HCT116 (cell line): ENCODE results near the gene IFI27L2. TPM values are rescaled to one million over a fixed set of nuclear protein-coding genes. Genes with fewer than 3 reads are reported as not detected.

ENCODE experiments used
- ATAC-seq: fragments of 200-7000 bp; cut with Tn5 transposase; 2 replicates; pipeline ENCODE4 v1.9.1; 2020; ENCODE audit warnings: mild to moderate bottlenecking, moderate library complexity
- BruUV-seq: library from RNA; stranded (reverse); fragments of 400-500 nt; replicated peaks from 2 replicates; lab custom pipeline; 2021; lab: Mats Ljungman, UMichigan
- CTCF ChIA-PET: fragments of 300-600 bp; sonication (Branson Sonifier 250); formaldehyde crosslinking; loops from one replicate; lab custom pipeline; 2021; ENCODE audit warnings: antibody characterized with exemption; lab: Charles Lee
- POLR2A ChIA-PET: fragments of 300-600, 350-600 bp; sonication (Branson Sonifier 250); formaldehyde crosslinking; loops from one replicate; lab custom pipeline; 2021; ENCODE audit warnings: antibody characterized with exemption; lab: Charles Lee
- RAD21 ChIA-PET, 2 experiments: fragments of 300-600 bp; sonication (Branson Sonifier 250); formaldehyde crosslinking; loops; one replicate each; lab custom pipeline; 2023; ENCODE audit warnings: low total read pairs in 2 of 2; ENCODE audit not compliant: uncharacterized antibody in 2 of 2, unreplicated experiment in 2 of 2, low non-redundant PET in 1 of 2; lab: Charles Lee
- DNase-seq: peaks from one replicate; pipeline ENCODE4 v3.0.0-alpha.2; 2010; ENCODE audit warnings: low read depth, low spot score
- H2AFZ ChIP-seq: fragments of 200-600 bp; shearing (Covaris generic), sonication (generic); 2 replicates; pipeline ENCODE4 v1.6.1; 2017; ENCODE audit warnings: low read depth, mixed run types, mixed read lengths, antibody characterized with exemption, low read length; ENCODE audit not compliant: poor library complexity, severe bottlenecking
- H3K27ac ChIP-seq: 2 replicates; pipeline ENCODE4 v1.5.1; 2012; ENCODE audit warnings: low read depth, low read length
- H3K27me3 ChIP-seq: fragments of 200-600 bp; sonication (generic); 2 replicates; pipeline ENCODE4 v1.6.1; 2016; ENCODE audit warnings: mixed run types, low read length, mixed read lengths; ENCODE audit not compliant: insufficient read depth
- H3K36me3 ChIP-seq, 2 experiments: fragments of 200-500 bp in 1 of 2; fragments of 200-600 bp in 1 of 2; sonication (Bioruptor generic) in 1 of 2; sonication (generic) in 1 of 2; 2 replicates each; pipeline versions ENCODE4 v1.5.1 to v1.6.1; 2014 to 2016; ENCODE audit warnings: low read length in 2 of 2, inconsistent platforms in 1 of 2, mixed read lengths in 1 of 2, mixed run types in 1 of 2; ENCODE audit not compliant: insufficient read depth in 2 of 2, control insufficient read depth in 1 of 2
- H3K4me1 ChIP-seq, 2 experiments: fragments of 200-600 bp in 1 of 2; sonication (generic) in 1 of 2; 2 replicates each; pipeline versions ENCODE4 v1.5.1 to v1.6.1; 2012 to 2017; ENCODE audit warnings: low read length in 2 of 2, inconsistent platforms in 1 of 2, mild to moderate bottlenecking in 1 of 2, mixed read lengths in 1 of 2, mixed run types in 1 of 2, moderate library complexity in 1 of 2; ENCODE audit not compliant: insufficient read depth in 2 of 2, control insufficient read depth in 1 of 2
- H3K4me2 ChIP-seq: fragments of 200-600 bp; sonication (generic); 2 replicates; pipeline ENCODE4 v1.6.1; 2017; ENCODE audit warnings: mixed run types, low read length, mixed read lengths
- H3K4me3 ChIP-seq, 2 experiments: fragments of 200-600 bp in 1 of 2; sonication (generic) in 1 of 2; replicated peaks in 1 of 2; 2 replicates each; pipeline ENCODE4 v1.5.1; 2011 to 2016; ENCODE audit warnings: low read length in 2 of 2, control low read depth in 1 of 2, low read depth in 1 of 2, mild to moderate bottlenecking in 1 of 2, mixed read lengths in 1 of 2, mixed run types in 1 of 2
- H3K79me2 ChIP-seq: fragments of 200-600 bp; sonication (generic); 2 replicates; pipeline ENCODE4 v1.6.1; 2017; ENCODE audit warnings: mild to moderate bottlenecking, mixed run types, low read length, moderate library complexity, mixed read lengths; ENCODE audit not compliant: insufficient read depth
- H3K9ac ChIP-seq: fragments of 200-600 bp; sonication (generic); 2 replicates; pipeline ENCODE4 v1.6.1; 2016; ENCODE audit warnings: low read length, mixed read lengths
- H3K9me2 ChIP-seq: fragments of 200-600 bp; sonication (generic), shearing (Covaris generic); 2 replicates; pipeline ENCODE4 v1.6.1; 2017; ENCODE audit warnings: mixed run types, mild to moderate bottlenecking, moderate library complexity; ENCODE audit not compliant: insufficient read depth
- H3K9me3 ChIP-seq, 2 experiments: fragments of 200-500 bp in 1 of 2; fragments of 200-600 bp in 1 of 2; sonication (Bioruptor generic) in 1 of 2; sonication (generic) in 1 of 2; 2 replicates each; pipeline ENCODE4 v1.6.1; 2014 to 2017; ENCODE audit warnings: low read length in 2 of 2, mixed read lengths in 2 of 2, inconsistent platforms in 1 of 2, low read depth in 1 of 2, mild to moderate bottlenecking in 1 of 2, mixed run types in 1 of 2, moderate library complexity in 1 of 2; ENCODE audit not compliant: control insufficient read depth in 1 of 2, insufficient read depth in 1 of 2
- H4K20me1 ChIP-seq: fragments of 200-600 bp; sonication (generic), shearing (Covaris generic); 2 replicates; pipeline ENCODE4 v1.6.1; 2017; ENCODE audit warnings: mixed run types, mild to moderate bottlenecking, moderate library complexity; ENCODE audit not compliant: insufficient read depth
- ATF3 ChIP-seq: IDR thresholded peaks from 2 replicates; pipeline ENCODE4 v1.6.1; 2012
- CBX3 ChIP-seq: IDR thresholded peaks from 2 replicates; pipeline ENCODE4 v1.6.1; 2012; ENCODE audit warnings: low read depth
- CEBPB ChIP-seq: IDR thresholded peaks from 2 replicates; pipeline ENCODE4 v1.6.1; 2012; ENCODE audit warnings: low read depth
- EGR1 ChIP-seq: IDR thresholded peaks from 2 replicates; pipeline ENCODE4 v1.6.1; 2012; ENCODE audit warnings: low read depth
- ELF1 ChIP-seq: IDR thresholded peaks from 2 replicates; pipeline ENCODE4 v1.6.1; 2012; ENCODE audit warnings: low read depth, borderline replicate concordance
- EZH2 ChIP-seq: fragments of 200-600 bp; sonication (generic); IDR thresholded peaks from 2 replicates; pipeline ENCODE4 v1.6.1; 2017; ENCODE audit warnings: antibody characterized with exemption, mixed run types
- EZH2phosphoT487 ChIP-seq: fragments of 200-600 bp; IDR thresholded peaks from 2 replicates; pipeline ENCODE4 v1.6.1; 2018; ENCODE audit warnings: antibody characterized with exemption, borderline replicate concordance
- FOSL1 ChIP-seq: IDR thresholded peaks from 2 replicates; pipeline ENCODE4 v1.6.1; 2012; ENCODE audit warnings: low read depth
- JUND ChIP-seq: IDR thresholded peaks from 2 replicates; pipeline ENCODE4 v1.6.1; 2012
- MAX ChIP-seq: IDR thresholded peaks from 2 replicates; pipeline ENCODE4 v1.6.1; 2012
- POLR2A ChIP-seq: IDR thresholded peaks from 2 replicates; pipeline ENCODE4 v1.7.0; 2011; ENCODE audit warnings: borderline replicate concordance; ENCODE audit not compliant: insufficient read depth, insufficient read length; ENCODE audit errors: extremely low read depth
- RAD21 ChIP-seq: IDR thresholded peaks from 2 replicates; pipeline ENCODE4 v1.6.1; 2012; ENCODE audit warnings: low read depth, mild to moderate bottlenecking
- SIN3A ChIP-seq: IDR thresholded peaks from 2 replicates; pipeline ENCODE4 v1.6.1; 2012; ENCODE audit warnings: low read depth
- SP1 ChIP-seq: IDR thresholded peaks from 2 replicates; pipeline ENCODE4 v1.6.1; 2012; ENCODE audit warnings: low read depth
- SRF ChIP-seq: IDR thresholded peaks from 2 replicates; pipeline ENCODE4 v1.6.1; 2012; ENCODE audit warnings: low read depth
- TCF7L2 ChIP-seq: IDR thresholded peaks from 2 replicates; pipeline ENCODE4 v1.7.0; 2011; ENCODE audit warnings: borderline replicate concordance, inconsistent platforms; ENCODE audit not compliant: insufficient read depth, insufficient read length; ENCODE audit errors: extremely low read depth
- YY1 ChIP-seq: IDR thresholded peaks from 2 replicates; pipeline ENCODE4 v1.6.1; 2011; ENCODE audit warnings: low read length, low read depth, moderate library complexity, mild to moderate bottlenecking; ENCODE audit not compliant: insufficient replicate concordance; ENCODE audit errors: extremely low read depth
- ZBTB33 ChIP-seq: IDR thresholded peaks from 2 replicates; pipeline ENCODE4 v1.6.1; 2011; ENCODE audit warnings: mild to moderate bottlenecking, low read length, moderate library complexity; ENCODE audit not compliant: insufficient replicate concordance; ENCODE audit errors: extremely low read depth
- ZFX ChIP-seq: fragments of 450-650 bp; IDR thresholded peaks from 2 replicates; pipeline ENCODE4 v1.6.1; 2017
- intact Hi-C: fragments of 100-400 bp; cut with micrococcal nuclease; formaldehyde crosslinking; loops from 2 replicates; pipeline ENCODE4 v1.10.0; 2022
- total RNA-seq: library from RNA; stranded (reverse); gene quantifications from one replicate; pipeline ENCODE4 v1.2.1, GENCODE V29; 2021; ENCODE audit not compliant: unreplicated experiment

The IFI27L2 gene
- total RNA-seq, 1 experiment from 2014 or later: 42.9 TPM

- CTCF ChIA-PET: no interaction called here
- H3K79me2 ChIP-seq: no peaks in the 10 kb centered on the region
- no peaks in the 10 kb centered on the region for H3K9me2 ChIP-seq
- no peaks in the 10 kb centered on the region; a peak in 1 of 4 replicates for H3K9me3 ChIP-seq
- RAD21 ChIA-PET: no interaction called here
- H3K4me1 ChIP-seq: no peaks in the 10 kb centered on the region
- no peak overlapping the region for H2AFZ ChIP-seq
- DNase-seq (no peak), ATAC-seq (no peak)
- TF ChIP-seq CBX3 (no peak), ZFX (no peak), POLR2A (no peak), CEBPB (no peak), ELF1 (no peak), TCF7L2 (no peak), MAX (no peak), ATF3 (no peak), SIN3A (no peak), YY1 (no peak), JUND (no peak), EGR1 (no peak), FOSL1 (no peak), EZH2phosphoT487 (no peak), EZH2 (no peak), SRF (no peak), SP1 (no peak), RAD21 (no peak), ZBTB33 (no peak)
- no peak overlapping the region for H3K27ac ChIP-seq
- no TSS peak for BruUV-seq
- intact Hi-C loops: no loop called here
- H3K27me3 ChIP-seq: no peaks in the 10 kb centered on the region
- POLR2A ChIA-PET: no interaction called here
- H3K36me3 ChIP-seq: no peaks in the 10 kb centered on the region
- H3K9ac ChIP-seq: no peak overlapping the region
- no peaks in the 10 kb centered on the region for H4K20me1 ChIP-seq
- no peak overlapping the region for H3K4me2 ChIP-seq
- no peak overlapping the region for H3K4me3 ChIP-seq
These were observed 23.3 kb upstream of the IFI27L2 start for GRCh38 chr14:94152676-94153075.
